GM19455 (cell line): ENCODE results near the gene PTPN21.

ENCODE experiments used
- ATAC-seq: cut with Tn5 transposase; IDR thresholded peaks from one replicate; pipeline ENCODE4 v1.9.1; 2021; ENCODE audit not compliant: unreplicated experiment

The PTPN21 gene

DNA sequence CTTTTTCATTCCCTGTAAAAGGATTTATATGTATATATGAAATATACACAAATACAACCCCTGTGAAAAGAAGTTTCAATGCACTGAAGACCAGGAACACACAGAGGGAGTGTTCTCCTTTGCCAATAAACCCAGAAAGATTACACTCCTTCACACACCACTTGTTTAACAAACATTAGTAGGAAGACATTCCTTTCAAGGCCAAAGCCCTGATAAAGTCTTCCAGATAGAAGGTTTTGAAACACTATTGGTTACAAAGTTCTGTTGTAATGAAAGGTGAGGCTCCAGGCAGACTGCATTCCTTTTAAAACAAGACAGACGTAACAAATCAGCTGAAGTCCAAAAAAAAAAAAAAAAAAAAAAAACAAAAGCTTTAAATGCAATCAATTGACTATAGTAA lies 81.0 kb downstream of the PTPN21 start:
- no peak for ATAC-seq

DNA sequence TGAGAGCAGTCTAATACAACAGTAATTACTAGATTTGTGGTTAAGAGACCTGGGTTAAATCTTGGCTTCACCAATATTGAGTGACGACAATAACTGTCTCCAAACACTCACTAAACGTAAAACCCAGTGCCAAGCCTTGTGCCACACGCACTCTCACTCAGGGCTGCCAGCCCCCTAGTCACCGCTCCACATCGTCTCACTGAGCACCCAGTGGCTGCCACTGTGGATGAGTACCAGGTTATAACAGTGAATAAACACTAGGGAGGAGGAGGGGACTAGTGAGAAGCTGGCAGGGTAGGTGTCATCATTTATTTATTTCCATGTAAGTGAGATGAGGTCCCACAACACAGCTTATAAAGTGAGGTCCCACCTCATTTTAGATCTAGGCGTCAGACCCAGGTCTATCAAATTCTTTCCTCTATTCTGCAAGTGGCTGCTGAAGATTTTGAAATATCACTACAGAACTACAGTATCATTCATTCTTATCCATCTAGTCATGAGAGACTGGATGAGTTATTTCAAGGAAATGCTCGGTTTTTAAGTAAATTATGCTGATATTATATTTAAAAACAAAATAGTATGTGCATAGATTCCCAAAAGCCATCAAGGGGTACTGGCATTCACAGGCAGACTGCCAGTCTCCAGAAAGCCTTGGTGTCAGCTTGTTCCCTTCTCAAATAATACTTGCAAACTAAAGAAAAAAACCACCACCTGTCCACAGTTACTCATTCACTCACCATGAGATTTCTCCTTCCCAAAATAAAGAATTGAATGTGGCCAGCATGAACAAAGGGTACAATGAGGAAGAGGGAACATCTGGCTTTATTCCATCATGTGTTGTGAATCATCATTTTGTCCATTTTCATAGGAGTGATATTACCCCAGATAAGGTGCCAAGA lies 84.0 kb downstream of the PTPN21 start:
- no peak for ATAC-seq

DNA sequence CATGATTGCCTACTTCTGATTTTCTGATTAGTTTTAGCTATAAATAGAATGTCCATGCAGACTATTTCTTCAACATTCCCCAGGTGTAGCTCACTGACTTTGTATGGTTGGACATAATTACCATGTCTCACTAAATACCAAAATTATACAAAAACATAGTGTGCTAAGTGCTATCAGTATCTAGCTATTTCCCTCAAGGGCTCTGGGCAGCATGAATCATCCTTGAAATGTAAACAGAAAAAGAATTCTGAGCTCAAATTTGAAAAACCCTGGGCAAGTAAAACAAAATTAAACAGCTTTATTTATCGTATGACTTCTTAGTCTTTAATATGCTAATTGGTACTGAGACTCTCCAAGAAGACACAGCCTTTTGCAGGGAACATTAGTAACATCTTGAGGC lies 86.4 kb downstream of the PTPN21 start:
- no peak for ATAC-seq

DNA sequence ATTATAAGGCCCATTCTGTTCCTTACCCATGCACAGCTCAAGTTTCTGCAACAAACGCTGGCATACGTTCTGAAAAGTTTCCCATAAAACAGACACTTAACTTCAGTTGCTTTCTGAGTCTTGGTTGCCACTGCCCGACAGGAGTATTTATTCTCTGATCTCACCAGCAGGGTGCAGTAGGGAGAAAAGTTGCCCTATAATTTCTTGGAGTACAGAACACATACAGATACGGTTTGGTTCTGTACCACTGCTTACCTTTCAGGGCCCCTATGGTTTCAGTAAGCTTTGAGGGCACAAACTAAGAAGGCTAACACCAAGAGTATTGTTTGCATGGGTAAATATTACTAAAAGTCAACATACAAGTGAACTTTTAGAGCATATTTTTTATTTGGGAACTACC lies 91.5 kb downstream of the PTPN21 start:
- ATAC-seq: no peak

DNA sequence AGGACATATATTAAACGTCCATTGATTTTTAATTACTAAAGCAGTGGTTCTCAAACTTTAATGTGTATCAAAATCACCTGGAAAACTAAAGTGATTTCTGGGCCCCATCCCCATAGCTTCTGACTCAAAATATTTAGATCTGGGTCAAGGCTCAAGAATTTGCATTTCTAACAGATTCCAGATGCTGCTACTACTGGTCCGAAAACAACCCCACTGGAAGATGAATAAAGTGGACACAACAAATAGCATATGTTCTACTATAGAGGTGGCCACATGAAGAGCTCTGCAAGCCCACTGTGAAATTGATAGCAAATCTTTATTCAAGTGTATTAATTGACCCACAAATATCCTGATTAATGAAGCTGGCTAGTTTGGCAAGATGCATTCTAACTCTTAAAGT lies 99.9 kb downstream of the PTPN21 start:
- ATAC-seq: no peak

DNA sequence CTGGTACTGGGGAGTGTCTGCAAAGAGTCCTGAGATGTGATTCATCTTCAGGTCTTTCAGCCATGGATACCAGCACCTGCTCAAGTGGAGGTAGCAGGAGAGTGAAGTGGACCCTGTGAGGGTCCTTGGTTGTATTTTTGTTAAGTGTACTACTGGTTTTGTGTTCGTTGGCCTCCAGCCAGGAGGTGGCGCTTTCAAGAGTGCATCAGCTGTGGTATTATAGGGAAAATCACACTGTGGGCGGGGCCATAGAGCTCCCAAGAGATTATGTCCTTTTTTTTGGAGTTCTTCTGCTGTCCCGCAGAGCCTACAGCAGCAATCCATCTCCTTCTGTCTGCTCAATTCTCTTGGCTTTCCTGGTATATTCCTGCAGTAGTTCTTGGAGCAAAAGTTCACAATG lies 102.6 kb downstream of the PTPN21 start:
- no peak for ATAC-seq

DNA sequence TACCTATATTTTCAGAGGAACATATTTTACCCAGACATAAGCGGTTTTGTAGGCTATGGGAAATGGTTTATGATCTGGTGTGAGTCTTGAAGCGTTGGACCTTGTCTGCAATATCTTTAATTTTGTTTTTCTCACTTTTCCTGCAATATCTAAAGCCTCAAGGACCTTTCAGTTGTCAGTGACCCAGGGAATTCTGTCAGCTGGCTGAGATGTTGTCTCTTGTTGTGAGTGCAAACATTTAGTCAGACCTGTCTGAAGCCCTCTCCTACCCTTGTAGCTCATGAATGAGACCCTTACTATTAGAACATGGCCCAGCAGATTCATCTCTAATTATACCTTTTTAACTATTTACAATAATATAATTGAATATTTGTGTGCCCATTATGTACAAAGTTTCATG lies 115.7 kb downstream of the PTPN21 start:
- ATAC-seq: no peak

DNA sequence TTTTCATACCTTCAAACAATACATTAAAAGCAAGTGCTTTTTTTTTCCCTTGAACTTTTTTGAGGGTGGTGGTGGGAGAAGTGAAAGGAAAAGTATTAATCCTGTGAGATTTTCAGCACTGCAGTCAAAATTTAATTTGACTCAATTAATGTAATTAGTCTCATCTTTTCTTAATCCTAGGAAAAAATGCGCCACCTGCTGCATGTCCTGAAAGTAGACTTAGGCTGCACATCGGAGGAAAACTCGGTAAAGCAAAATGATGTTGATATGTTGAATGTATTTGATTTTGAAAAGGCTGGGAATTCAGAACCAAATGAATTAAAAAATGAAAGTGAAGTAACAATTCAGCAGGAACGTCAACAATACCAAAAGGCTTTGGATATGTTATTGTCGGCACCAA lies 117.1 kb downstream of the PTPN21 start:
- ATAC-seq: no peak

DNA sequence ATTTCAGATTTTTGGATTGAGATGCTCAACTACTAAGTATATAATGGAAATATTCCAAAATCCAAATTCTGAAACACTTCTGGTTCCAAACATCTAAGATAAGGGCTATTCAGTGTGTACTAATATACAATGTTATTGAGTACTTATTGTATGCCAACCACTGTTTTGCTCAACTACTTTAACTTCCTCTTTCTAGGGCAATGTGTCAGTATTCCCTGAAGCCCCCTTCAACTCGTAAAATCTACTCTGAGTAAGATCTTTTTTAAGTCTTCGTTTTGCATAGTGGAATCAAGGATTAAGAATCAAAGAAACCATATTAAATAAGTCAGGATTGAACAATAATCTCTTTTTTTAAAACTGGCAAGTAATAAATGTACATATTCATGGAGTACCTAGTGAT lies 123.8 kb downstream of the PTPN21 start:
- ATAC-seq: no peak

DNA sequence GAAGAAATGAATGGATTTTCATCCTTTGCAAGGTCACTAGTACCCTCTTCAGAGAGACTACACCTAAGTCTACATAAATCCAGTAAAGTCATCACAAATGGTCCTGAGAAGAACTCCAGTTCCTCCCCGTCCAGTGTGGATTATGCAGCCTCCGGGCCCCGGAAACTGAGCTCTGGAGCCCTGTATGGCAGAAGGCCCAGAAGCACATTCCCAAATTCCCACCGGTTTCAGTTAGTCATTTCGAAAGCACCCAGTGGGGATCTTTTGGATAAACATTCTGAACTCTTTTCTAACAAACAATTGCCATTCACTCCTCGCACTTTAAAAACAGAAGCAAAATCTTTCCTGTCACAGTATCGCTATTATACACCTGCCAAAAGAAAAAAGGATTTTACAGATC lies 128.5 kb downstream of the PTPN21 start:
- ATAC-seq: no peak

DNA sequence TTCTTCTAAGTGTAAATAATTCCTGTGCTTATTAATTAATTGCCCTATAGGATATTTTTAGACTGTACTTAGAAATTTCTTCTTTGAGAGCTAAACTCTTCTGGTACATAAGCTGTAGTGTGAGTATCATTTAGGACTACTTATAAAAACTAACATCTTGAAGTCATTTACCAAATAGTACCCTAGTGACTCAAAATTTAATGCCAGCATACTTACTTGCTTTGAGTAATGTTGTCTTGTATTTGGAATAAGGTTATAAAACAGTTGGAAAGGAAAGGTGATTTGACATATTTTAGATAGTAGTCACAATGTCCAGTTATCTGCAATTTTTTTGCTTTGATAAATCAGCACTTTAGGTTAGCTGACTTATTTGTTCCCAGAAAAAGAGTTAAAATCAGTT lies 130.2 kb downstream of the PTPN21 start:
- ATAC-seq: no peak

DNA sequence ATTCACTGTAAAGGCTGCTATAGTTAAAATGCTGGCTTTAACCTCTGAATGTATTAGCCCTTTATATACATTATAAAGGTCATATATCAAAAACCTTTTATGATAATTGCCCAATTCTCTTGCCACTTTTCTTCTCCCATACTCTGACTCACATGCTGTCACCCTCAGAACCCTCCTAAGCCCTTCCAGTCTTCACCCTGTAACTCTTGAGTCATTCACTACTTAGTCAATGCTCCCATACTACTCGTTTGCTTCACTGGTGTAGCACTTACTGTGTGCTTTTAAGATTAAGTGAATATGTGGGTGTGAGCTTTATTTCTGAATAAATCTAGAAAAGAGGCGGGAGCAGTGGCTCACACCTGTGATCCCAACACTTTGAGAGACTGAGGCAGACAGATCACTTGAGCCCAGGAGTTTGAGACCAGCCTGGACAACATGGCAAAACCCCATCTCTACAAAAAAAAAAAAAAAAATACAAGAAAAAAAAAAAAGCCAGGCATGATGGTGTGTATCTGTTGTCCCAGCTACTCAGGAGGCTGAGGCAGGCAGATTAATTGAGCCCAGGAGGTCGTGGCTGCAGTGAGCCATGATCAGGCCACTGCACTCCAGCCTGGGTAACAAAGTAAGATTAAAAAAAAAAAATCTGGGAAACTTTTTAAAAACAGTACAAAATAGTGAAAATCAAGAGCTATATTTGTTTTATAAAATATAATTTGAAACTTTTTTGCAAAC lies 131.7 kb downstream of the PTPN21 start:
- ATAC-seq: no peak

DNA sequence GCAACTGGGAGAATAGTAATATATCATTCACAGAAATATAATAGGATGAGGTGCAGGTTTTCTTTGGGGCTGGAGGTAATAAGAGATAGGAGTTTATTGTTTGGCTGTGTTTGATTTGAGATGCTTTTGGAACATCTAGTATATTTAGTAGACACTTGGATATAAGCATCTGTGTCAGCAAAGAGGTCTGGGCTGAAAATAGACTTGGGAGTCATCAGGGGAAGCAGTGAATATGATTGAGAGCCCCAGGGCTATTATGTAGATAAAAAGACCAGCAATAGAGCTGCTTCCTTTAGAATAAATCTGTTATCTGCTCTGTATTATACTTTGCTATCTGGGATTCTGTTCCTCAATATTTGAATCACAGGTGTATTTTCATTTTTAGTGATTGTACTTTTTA lies 132.8 kb downstream of the PTPN21 start:
- no peak for ATAC-seq

DNA sequence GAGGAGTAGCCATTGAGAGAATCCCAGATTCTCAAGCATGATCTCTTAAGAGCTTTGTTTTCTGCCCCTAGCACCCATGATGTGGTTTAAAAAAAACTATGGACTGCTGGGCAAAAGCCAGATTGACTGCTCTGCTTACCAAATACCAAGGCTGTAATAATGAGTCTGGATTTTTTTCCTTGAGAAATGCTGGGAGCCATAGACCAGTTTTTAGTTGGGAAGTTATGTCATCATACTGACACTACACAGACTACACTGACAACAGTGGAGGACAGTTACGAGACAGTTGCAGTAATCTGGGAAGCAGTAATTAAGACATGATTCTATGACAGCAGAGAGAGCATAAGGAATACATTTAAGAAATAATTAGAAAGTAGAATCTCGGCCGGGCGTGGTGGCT lies 133.5 kb downstream of the PTPN21 start:
- ATAC-seq: no peak

DNA sequence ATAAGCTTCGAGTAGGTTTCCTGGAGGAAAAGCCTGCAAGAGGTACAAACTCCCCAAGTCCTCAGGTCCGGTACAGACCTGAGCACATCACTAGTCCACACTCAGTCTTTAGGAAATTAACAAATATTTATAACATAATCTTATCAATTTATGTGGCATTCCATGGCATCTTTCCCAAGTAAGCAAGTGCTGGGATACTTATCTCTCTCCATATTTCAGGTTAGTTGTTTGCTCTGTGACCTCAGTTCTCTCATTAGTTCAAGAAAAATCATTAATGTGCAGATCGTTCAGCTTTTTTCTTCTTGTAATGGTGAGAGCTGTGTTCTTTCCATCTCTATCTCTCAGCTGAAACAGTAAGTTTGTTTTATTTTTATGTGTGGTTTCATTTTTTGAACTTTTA lies 134.6 kb downstream of the PTPN21 start:
- ATAC-seq: no peak

DNA sequence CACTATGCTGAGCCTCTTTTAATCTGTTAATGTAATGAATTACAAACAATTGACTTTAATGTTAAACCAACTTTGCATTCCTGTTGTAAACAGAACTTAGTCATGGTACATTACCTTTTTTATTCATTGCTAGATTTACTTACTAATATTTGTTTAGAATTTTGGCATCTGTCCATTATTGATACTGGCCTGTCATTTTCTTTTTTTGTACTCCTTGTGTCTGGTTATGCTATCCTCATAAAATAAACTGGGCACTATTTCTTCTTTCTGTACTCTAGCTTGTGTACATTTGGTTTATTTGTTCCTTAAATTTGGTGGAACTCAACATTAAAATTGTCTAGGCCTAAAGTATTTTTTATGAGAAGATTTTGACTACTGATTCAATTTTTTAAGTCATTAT lies 137.2 kb downstream of the PTPN21 start:
- no peak for ATAC-seq
